HCT116 (cell line): Measurements from ENCODE around the gene SOX9.
"Not testable (repeated sequence)": the region's sequence is repeated elsewhere in the genome, so short reads cannot be mapped to it uniquely, and the experiment has no call there.

ENCODE experiments used
- ATF3 ChIP-seq: IDR thresholded peaks from 2 replicates; pipeline ENCODE4 v1.6.1; 2012
- CBX3 ChIP-seq: IDR thresholded peaks from 2 replicates; pipeline ENCODE4 v1.6.1; 2012; ENCODE audit warnings: low read depth
- CEBPB ChIP-seq: IDR thresholded peaks from 2 replicates; pipeline ENCODE4 v1.6.1; 2012; ENCODE audit warnings: low read depth
- CTCF ChIP-seq, 3 experiments: fragments of 200-600 bp in 1 of 3; sonication (generic) in 1 of 3; IDR thresholded peaks in 2 of 3; conservative IDR thresholded peaks in 1 of 3; 2 replicates each; pipeline ENCODE4 v1.5.1; 2012 to 2017; ENCODE audit warnings: low read depth in 2 of 3, low read length in 2 of 3, antibody characterized with exemption in 1 of 3, borderline replicate concordance in 1 of 3, control low read depth in 1 of 3, mild to moderate bottlenecking in 1 of 3, mixed read lengths in 1 of 3, mixed run types in 1 of 3, moderate library complexity in 1 of 3; ENCODE audit not compliant: insufficient read depth in 1 of 3
- EZH2 ChIP-seq: fragments of 200-600 bp; sonication (generic); IDR thresholded peaks from 2 replicates; pipeline ENCODE4 v1.6.1; 2017; ENCODE audit warnings: antibody characterized with exemption, mixed run types
- EZH2phosphoT487 ChIP-seq: fragments of 200-600 bp; IDR thresholded peaks from 2 replicates; pipeline ENCODE4 v1.6.1; 2018; ENCODE audit warnings: antibody characterized with exemption, borderline replicate concordance
- POLR2A ChIP-seq: IDR thresholded peaks from 2 replicates; pipeline ENCODE4 v1.7.0; 2011; ENCODE audit warnings: borderline replicate concordance; ENCODE audit not compliant: insufficient read depth, insufficient read length; ENCODE audit errors: extremely low read depth
- POLR2AphosphoS5 ChIP-seq: IDR thresholded peaks from 2 replicates; pipeline ENCODE4 v1.6.1; 2011; ENCODE audit warnings: mild to moderate bottlenecking, low read depth, low read length, moderate library complexity
- RAD21 ChIP-seq: IDR thresholded peaks from 2 replicates; pipeline ENCODE4 v1.6.1; 2012; ENCODE audit warnings: low read depth, mild to moderate bottlenecking
- REST ChIP-seq: IDR thresholded peaks from 2 replicates; pipeline ENCODE4 v1.6.1; 2012; ENCODE audit warnings: low read depth
- SP1 ChIP-seq: IDR thresholded peaks from 2 replicates; pipeline ENCODE4 v1.6.1; 2012; ENCODE audit warnings: low read depth
- ZBTB33 ChIP-seq: IDR thresholded peaks from 2 replicates; pipeline ENCODE4 v1.6.1; 2011; ENCODE audit warnings: mild to moderate bottlenecking, low read length, moderate library complexity; ENCODE audit not compliant: insufficient replicate concordance; ENCODE audit errors: extremely low read depth
- ZFX ChIP-seq: fragments of 450-650 bp; IDR thresholded peaks from 2 replicates; pipeline ENCODE4 v1.6.1; 2017
- ZNF274 ChIP-seq: fragments of 200-500 bp; sonication (Bioruptor generic); IDR thresholded peaks from 2 replicates; pipeline ENCODE4 v1.6.1; 2014; ENCODE audit warnings: mild to moderate bottlenecking, low read depth, low read length, inconsistent platforms

GRCh38 chr17:72111926-72112325 lies 8.9 kb upstream of the SOX9 start:
- not testable (repeated sequence) for TF ChIP-seq CTCF (IDR thresholded peaks at IDR 0.05 in 2 of 3, conservative IDR thresholded peaks at IDR 0.05 in 1 of 3; ENCODE audit: borderline replicate concordance in 1 of 3, insufficient read depth in 1 of 3, low read depth in 2 of 3, low read length in 2 of 3); ZFX; POLR2A; EZH2; ZNF274; ATF3; CBX3; REST; POLR2AphosphoS5; SP1; CEBPB; ZBTB33; RAD21; EZH2phosphoT487
